Measurements from ENCODE around the gene CLK4. TPM values are rescaled to one million over a fixed set of nuclear protein-coding genes. Genes with fewer than 3 reads are reported as not detected.

Gene CLK4
- total and polyA plus RNA-seq, 8 donors: 5.7 to 88.3 (median 38.5) TPM

DNA sequence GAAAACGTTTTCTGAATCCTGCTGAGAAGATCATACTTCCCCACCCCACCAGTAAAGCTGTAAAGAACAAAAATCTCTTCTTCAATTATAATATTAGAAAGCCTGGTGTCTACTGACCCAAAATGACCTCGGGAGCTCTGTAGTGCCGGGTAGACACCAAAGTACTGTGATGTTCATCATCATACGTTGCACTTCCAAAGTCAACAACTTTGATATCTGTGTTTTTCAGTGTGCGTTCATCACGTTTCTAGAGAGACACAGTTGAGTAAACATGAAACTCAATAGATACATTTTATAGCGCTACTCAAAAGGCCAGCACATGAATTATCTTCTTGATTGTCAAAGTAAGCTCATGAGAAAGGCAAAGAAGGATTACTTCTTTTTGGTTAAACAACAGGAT, 14.6 kb downstream of the CLK4 start:
- no peak for DNase-seq
- 74 to 81% (median 79%) methylated on average over 7 of the region's 7 CpGs for WGBS, 5 donors
- TF ChIP-seq POLR2AphosphoS5 (IDR thresholded peaks at IDR 0.05) (no peak), EP300 (IDR thresholded peaks at IDR 0.05) (no peak), POLR2A (IDR thresholded peaks at IDR 0.05) (no peak)
- TF ChIP-seq, protein P1, sequence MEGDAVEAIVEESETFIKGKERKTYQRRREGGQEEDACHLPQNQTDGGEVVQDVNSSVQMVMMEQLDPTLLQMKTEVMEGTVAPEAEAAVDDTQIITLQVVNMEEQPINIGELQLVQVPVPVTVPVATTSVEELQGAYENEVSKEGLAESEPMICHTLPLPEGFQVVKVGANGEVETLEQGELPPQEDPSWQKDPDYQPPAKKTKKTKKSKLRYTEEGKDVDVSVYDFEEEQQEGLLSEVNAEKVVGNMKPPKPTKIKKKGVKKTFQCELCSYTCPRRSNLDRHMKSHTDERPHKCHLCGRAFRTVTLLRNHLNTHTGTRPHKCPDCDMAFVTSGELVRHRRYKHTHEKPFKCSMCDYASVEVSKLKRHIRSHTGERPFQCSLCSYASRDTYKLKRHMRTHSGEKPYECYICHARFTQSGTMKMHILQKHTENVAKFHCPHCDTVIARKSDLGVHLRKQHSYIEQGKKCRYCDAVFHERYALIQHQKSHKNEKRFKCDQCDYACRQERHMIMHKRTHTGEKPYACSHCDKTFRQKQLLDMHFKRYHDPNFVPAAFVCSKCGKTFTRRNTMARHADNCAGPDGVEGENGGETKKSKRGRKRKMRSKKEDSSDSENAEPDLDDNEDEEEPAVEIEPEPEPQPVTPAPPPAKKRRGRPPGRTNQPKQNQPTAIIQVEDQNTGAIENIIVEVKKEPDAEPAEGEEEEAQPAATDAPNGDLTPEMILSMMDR (IDR thresholded peaks at IDR 0.05): no peak
- Histone ChIP-seq H3K27me3 (no peaks in the 10 kb centered on the region), H3K9me3 (no peaks in the 10 kb centered on the region), H3K4me3 (no peak overlapping the region), H3K4me1 (peaks cover 0 to 1% (median 0%) of the 10 kb centered on the region in 4 donors), H3K36me3 (peaks cover 70 to 100% (median 100%) of the 10 kb centered on the region in 4 donors), H3K27ac (no peak overlapping the region)
- intact Hi-C loops (cut with DNase I; ENCODE audit: low total_unique reads): no loop called here

DNA sequence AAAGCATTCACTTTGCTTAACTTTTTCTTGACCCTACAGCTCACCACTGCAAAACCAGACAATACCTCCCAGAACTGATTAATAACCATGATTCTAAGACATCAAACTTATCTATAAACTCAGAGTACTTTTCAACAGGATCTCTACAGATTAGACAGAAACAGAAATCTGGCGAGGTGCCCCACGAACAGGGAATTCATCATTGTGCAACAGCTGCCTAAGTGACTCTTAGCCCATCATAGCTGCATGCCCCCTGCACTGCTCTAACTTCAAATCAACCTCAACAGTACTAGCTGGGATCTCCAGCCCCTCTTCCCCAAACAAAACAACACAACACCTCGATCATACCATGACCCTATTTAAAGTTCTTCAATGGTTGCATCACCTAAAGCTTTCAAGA, 20.6 kb downstream of the CLK4 start:
- TF ChIP-seq POLR2AphosphoS5 (IDR thresholded peaks at IDR 0.05): no peak
- TF ChIP-seq, protein P1 (IDR thresholded peaks at IDR 0.05): no peak
- no peak for TF ChIP-seq EP300 (IDR thresholded peaks at IDR 0.05)
- no peak for TF ChIP-seq POLR2A (IDR thresholded peaks at IDR 0.05)
- Histone ChIP-seq H3K27ac (no peak overlapping the region), H3K27me3 (no peaks in the 10 kb centered on the region), H3K4me1 (peaks cover 0 to 12% (median 6%) of the 10 kb centered on the region in 4 donors), H3K4me3 (no peak overlapping the region), H3K36me3 (peaks cover 74 to 100% (median 99%) of the 10 kb centered on the region in 4 donors), H3K9me3 (no peaks in the 10 kb centered on the region)
- intact Hi-C loops (cut with DNase I; ENCODE audit: low total_unique reads): no loop called here
- WGBS, 5 donors: 77 to 92% (median 88%) methylated on average over 3 of the region's 3 CpGs
- no peak for DNase-seq

DNA sequence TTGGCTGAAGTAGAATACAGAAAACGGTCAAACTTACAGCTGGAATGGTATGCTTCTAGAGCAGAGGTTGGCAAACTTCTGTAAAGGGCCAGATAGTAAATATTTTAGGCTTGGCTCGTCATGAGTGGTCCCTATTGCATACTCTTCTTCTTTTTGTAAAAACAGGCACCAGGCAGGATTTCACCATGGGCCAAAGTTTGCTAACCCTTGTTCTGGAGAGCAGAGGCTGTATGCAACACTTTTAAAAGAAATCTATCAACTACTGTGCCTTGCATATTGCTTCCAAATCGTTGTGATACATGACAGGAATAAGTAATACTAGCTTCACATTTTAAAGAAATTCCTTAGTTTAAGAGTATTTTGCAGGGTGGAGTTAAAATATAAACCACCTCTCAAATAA, 21.1 kb downstream of the CLK4 start:
- intact Hi-C loops (cut with DNase I; ENCODE audit: low total_unique reads): no loop called here
- no peak for DNase-seq
- H3K4me1 ChIP-seq: peaks cover 0 to 12% (median 6%) of the 10 kb centered on the region in 4 donors
- no peaks in the 10 kb centered on the region for H3K9me3 ChIP-seq
- peaks cover 71 to 100% (median 99%) of the 10 kb centered on the region in 4 donors for H3K36me3 ChIP-seq
- TF ChIP-seq, protein P1 (IDR thresholded peaks at IDR 0.05): no peak
- no peak for TF ChIP-seq POLR2A (IDR thresholded peaks at IDR 0.05)
- TF ChIP-seq EP300 (IDR thresholded peaks at IDR 0.05): no peak
- no peak for TF ChIP-seq POLR2AphosphoS5 (IDR thresholded peaks at IDR 0.05)
- no peak overlapping the region for H3K4me3 ChIP-seq
- no peaks in the 10 kb centered on the region for H3K27me3 ChIP-seq
- H3K27ac ChIP-seq: no peak overlapping the region
- WGBS, 5 donors: 70 to 86% (median 77%) methylated on average over 3 of the region's 3 CpGs

DNA sequence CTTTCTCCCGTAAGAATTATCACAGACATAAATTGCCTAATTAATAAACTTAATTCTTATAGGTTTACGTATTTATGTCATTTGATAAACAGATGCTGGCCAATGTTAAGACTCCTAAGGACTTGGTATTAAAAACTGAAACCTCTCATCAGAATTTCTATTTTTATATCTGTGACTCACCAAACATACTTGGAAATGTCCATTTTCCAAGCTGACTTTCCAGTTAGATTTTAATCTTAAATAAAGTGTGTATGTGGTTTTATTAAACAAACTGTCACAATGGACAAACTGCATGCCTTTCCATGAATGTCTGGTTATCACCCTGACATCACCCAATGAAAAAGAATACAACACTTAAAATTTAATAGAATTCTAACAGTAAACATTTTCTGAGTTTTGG, 24.1 kb downstream of the CLK4 start:
- Histone ChIP-seq H3K4me1 (peaks cover 0 to 12% (median 6%) of the 10 kb centered on the region in 4 donors), H3K9me3 (no peaks in the 10 kb centered on the region), H3K36me3 (peaks cover 46 to 93% (median 86%) of the 10 kb centered on the region in 4 donors), H3K27me3 (no peaks in the 10 kb centered on the region), H3K4me3 (no peak overlapping the region), H3K27ac (peak overlapping the region in 2 of 5 donors; percentile 13 to 34)
- no peak for DNase-seq
- TF ChIP-seq POLR2AphosphoS5 (IDR thresholded peaks at IDR 0.05): peak in 1 of 3 donors; percentile 9
- TF ChIP-seq, protein P1 (IDR thresholded peaks at IDR 0.05): no peak
- WGBS, 5 donors: 66 to 84% (median 78%) methylated on average over 2 of the region's 2 CpGs
- intact Hi-C loops (cut with DNase I; ENCODE audit: low total_unique reads): no loop called here
